ENCODE measurements around the gene PUM2.
"Not testable (repeated sequence)": the region's sequence is repeated elsewhere in the genome, so short reads cannot be mapped to it uniquely, and the experiment has no call there.

The PUM2 gene

DNA sequence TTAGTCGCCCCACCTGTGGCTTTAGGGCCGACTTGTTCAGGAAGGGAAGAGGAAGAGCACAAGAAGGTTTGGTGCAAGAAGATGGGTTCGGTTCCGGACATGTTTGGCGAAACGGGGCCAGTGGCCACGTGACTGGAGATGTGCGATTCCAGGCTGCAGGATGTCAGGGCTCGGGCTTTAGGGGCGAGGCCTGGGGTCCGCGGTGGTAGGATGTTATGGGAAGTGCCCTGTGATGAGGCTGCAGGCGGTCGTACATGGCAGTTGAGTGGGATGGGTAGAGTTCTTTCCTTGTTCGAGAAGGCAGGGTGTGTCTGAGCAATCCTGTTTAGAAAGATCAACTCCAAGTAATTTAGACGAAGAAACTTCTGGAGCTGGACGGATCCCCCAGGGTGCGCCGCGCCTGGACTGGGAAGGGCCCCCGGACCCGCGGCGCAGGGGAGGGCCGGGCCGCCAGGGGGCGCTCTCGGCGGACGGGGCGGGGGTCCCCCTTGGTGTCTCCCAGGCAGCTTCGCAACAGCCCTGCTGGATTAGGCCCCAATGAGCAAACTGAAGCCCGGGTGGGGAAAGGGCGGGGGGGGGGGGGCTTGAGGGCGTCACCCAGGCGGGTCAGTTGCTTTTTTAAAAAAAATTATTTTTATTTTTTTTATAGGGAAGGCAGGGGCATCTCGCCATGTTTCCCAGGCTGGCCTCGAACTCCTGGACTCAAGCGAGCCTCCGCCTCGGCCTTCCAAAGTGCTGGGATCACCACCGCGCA lies 108.5 kb downstream of the PUM2 start:
- no peaks in the 10 kb centered on the region for H4K20me1 ChIP-seq
- peaks cover 9 to 17% (median 13%) of the 10 kb centered on the region in 11 experiments; a peak in 20 of 22 replicates for H3K36me3 ChIP-seq
- H3K27ac ChIP-seq = no peak overlapping the region
- no peak overlapping the region for H3K4me3 ChIP-seq
- TF ChIP-seq Cebpa-rat (IDR thresholded peaks at IDR 0.05) = no peak
- no peak overlapping the region for H3K4me2 ChIP-seq
- H3K4me1 ChIP-seq = no peaks in the 10 kb centered on the region
- H3K27me3 ChIP-seq = no peaks in the 10 kb centered on the region
- no peak overlapping the region for H3K9ac ChIP-seq
- peaks cover 0 to 12% (median 9%) of the 10 kb centered on the region in 11 experiments; a peak in 17 of 22 replicates for H3K9me3 ChIP-seq (replicated peaks in 1 of 11)

DNA sequence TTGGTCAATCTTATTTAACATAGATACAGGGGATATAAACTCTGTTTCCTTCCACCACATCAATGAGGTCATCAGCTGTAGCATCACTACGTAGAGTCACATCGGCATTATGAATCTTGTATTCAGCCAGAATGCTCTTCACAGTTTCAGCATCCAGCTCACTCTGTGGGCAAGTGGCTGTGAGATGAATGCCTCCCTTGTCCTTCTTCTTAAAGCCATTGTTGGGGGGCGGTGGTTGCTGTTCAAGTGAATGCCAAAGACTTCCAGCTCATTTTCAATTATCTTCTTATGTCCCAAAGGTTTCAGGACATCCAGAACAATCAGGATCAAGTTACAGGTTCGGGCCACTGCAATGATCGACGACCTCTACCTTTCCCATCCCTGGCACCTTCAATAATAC lies 110.4 kb downstream of the PUM2 start:
- not testable (repeated sequence) for H3K9ac ChIP-seq, H3K4me1 ChIP-seq, H3K27me3 ChIP-seq, H3K4me2 ChIP-seq, H4K20me1 ChIP-seq, H3K4me3 ChIP-seq, H3K27ac ChIP-seq, H3K36me3 ChIP-seq
- peaks cover 0 to 12% (median 9%) of the 10 kb centered on the region in 11 experiments; a peak in 17 of 22 replicates for H3K9me3 ChIP-seq (replicated peaks in 1 of 11)

DNA sequence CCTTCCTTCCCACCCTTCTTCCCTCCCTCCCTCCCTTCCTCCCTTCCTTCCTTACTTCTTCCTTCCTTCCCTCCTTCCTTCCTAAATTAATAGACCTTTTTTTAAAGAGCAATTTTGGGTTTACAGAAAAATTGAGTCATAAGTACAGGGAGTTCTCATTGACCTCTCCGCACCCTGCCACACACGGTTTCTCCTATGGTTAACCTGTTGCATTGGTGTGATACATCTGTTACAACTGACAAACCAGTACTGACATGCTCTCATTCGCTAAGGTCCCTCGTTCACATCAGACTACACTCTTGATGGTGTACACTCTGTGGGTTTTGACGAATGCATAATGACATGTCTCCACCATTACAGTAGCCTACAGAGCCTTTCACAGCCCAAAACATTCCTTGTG lies 114.1 kb downstream of the PUM2 start:
- no peak for TF ChIP-seq Cebpa-rat (IDR thresholded peaks at IDR 0.05)
- Histone ChIP-seq H3K4me1 (peaks cover 0 to 6% (median 0%) of the 10 kb centered on the region in 10 experiments; a peak in 2 of 20 replicates), H3K4me3 (no peak overlapping the region), H3K9ac (no peak overlapping the region), H3K36me3 (no peaks in the 10 kb centered on the region), H3K9me3 (replicated peaks in 1 of 11) (peaks cover 0 to 12% (median 9%) of the 10 kb centered on the region in 11 experiments; a peak in 17 of 22 replicates), H3K27ac (no peak overlapping the region), H3K27me3 (no peaks in the 10 kb centered on the region), H4K20me1 (no peaks in the 10 kb centered on the region), H3K4me2 (no peak overlapping the region)

DNA sequence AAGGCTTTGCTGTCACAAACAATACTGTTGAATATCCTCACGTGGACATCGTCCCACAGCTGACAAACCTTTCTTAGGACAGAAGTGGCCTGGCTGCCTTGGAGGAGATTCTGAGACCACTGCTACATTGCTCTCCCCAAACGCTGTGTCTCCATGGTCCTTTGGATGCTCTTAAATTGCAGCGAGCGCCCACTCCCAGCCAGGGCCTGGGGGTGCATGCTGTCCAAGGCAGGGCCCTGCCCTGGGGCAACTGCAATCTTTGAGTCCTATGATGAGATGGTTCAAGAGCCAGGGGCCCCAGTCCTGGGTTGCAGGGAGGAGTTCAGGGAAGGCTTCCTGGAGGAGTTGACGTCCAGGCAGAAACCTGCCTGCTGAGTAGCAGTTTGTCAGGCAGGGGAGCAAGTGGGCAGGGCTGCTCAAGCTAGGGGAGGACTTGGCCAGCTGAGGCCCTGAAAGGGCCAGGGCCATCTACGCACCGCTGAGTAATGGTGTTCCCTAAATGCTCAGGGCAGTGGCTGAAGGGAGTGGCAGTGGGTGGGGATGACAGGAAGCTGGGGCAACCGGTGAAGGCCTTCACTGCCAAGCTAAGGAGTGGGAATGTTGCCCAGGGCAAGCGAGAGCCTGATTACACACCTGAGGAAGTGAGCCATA lies 114.9 kb downstream of the PUM2 start:
- H3K4me1 ChIP-seq = peaks cover 0 to 6% (median 0%) of the 10 kb centered on the region in 10 experiments; a peak in 2 of 20 replicates
- H3K9ac ChIP-seq = no peak overlapping the region
- H3K36me3 ChIP-seq = no peaks in the 10 kb centered on the region
- H3K27ac ChIP-seq = no peak overlapping the region
- H3K9me3 ChIP-seq (replicated peaks in 1 of 11) = peaks cover 0 to 12% (median 9%) of the 10 kb centered on the region in 11 experiments; a peak in 17 of 22 replicates
- H3K27me3 ChIP-seq = no peaks in the 10 kb centered on the region
- H4K20me1 ChIP-seq = no peaks in the 10 kb centered on the region
- peak overlapping the region in 1 of 11 experiments; percentile 7; a peak in 1 of 22 replicates for H3K4me2 ChIP-seq
- no peak for TF ChIP-seq Cebpa-rat (IDR thresholded peaks at IDR 0.05)
- no peak overlapping the region for H3K4me3 ChIP-seq

DNA sequence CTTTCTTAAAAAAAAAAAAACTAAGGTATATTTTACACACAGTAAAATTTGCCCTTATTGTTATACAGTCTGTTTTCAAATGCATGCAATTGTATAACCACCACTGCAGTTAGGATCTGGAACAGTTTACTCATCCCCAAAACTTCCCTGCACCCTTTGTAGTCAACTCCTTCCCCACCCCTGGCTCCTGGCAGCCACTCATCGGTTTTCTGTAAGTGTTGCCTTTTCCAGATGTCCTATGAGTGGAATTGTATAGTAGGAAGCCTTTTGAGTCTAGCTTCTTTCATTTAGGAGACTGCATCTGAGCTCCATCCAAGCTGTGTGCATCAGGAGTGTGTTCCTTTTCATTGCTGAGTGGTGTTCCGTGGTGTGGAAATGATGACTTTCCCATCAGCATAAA lies 116.0 kb downstream of the PUM2 start:
- H3K27me3 ChIP-seq, H3K4me3 ChIP-seq: not testable (repeated sequence)

DNA sequence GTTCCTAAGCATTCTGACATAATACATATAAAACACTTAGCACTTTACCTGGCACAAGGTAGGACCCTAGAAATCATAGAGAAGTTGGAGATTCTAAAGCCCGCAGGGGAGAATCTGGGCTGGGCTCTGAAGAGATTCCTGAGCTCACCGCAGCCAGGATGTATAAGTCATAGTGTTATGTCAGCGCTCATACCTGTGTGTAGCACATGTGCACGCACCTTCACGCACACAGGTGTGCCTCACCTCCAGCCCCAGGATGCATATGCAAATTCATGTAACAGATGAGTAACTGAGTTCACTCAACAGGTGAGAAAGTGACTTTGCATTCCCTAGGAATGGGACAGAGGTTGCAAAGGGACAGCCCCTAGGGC lies 117.8 kb downstream of the PUM2 start:
- TF ChIP-seq Cebpa-rat (IDR thresholded peaks at IDR 0.05) = no peak
- Histone ChIP-seq H4K20me1 (no peaks in the 10 kb centered on the region), H3K27me3 (no peaks in the 10 kb centered on the region), H3K9me3 (replicated peaks in 1 of 11) (peaks cover 0 to 5% (median 2%) of the 10 kb centered on the region in 11 experiments; a peak in 16 of 22 replicates), H3K4me2 (no peak overlapping the region), H3K9ac (no peak overlapping the region), H3K4me3 (no peak overlapping the region), H3K4me1 (peaks cover 0 to 6% (median 0%) of the 10 kb centered on the region in 10 experiments; a peak in 2 of 20 replicates), H3K27ac (no peak overlapping the region), H3K36me3 (no peaks in the 10 kb centered on the region)

More for the DNA sequence above, 116.0 kb downstream of the PUM2 start:
- not testable (repeated sequence) for H3K36me3 ChIP-seq, H3K9ac ChIP-seq, H3K4me1 ChIP-seq, H3K27ac ChIP-seq, H4K20me1 ChIP-seq, H3K4me2 ChIP-seq
- peaks cover 0 to 12% (median 9%) of the 10 kb centered on the region in 11 experiments; a peak in 17 of 22 replicates for H3K9me3 ChIP-seq (replicated peaks in 1 of 11)

DNA sequence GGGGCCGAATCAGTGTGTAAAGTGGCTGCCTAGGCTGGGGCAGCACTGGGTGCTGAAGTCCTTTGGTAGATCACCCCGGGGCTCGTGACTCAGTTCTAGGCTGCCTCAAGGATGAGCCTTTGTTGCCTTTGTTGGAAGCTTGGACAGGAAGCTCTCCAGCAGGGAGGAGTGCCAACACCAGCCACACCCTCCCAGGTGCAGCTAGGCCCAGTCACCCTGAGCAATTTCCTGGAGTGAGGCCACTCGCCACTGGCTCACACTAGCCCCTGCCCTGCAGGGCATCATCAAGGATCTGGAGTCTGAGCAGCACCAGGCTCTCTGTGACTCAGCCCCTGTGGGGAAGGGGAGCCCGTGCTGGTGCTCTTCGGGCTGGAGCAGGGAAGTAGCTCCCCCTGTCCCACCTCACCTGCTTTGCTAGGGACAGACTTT lies 119.0 kb downstream of the PUM2 start:
- Histone ChIP-seq H4K20me1 (no peaks in the 10 kb centered on the region), H3K4me1 (peaks cover 0 to 6% (median 0%) of the 10 kb centered on the region in 10 experiments; a peak in 3 of 20 replicates), H3K9me3 (replicated peaks in 1 of 11) (no peaks in the 10 kb centered on the region), H3K27ac (no peak overlapping the region), H3K4me2 (no peak overlapping the region), H3K36me3 (no peaks in the 10 kb centered on the region), H3K27me3 (no peaks in the 10 kb centered on the region), H3K9ac (no peak overlapping the region), H3K4me3 (no peak overlapping the region)
- no peak for TF ChIP-seq Cebpa-rat (IDR thresholded peaks at IDR 0.05)

DNA sequence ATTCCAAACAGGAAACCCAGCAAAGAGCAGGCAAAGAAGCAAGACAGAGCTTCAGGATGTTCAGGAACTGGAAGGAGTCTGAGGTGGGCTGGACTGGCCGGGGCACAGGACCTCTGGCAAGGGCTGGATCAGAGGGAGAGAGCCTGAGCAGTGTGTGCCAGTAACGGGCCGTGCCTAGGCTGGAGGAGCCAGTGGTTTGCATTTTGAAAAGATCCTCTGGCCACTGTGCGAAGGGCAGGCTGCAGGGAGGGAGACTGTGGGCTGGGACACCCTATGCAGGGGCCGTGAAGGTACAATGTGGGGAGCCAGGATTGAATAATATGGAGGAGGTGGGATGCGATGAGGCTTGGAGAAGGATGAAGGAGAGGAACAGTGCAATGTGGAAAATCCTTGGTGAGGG lies 119.5 kb downstream of the PUM2 start:
- Histone ChIP-seq H3K27ac (no peak overlapping the region), H3K4me3 (no peak overlapping the region), H4K20me1 (peaks cover 0 to 2% (median 0%) of the 10 kb centered on the region in 11 experiments; a peak in 2 of 22 replicates), H3K9me3 (replicated peaks in 1 of 11) (no peaks in the 10 kb centered on the region), H3K27me3 (peaks cover 0 to 2% (median 0%) of the 10 kb centered on the region in 11 experiments; a peak in 3 of 22 replicates), H3K9ac (no peak overlapping the region), H3K4me2 (no peak overlapping the region), H3K36me3 (no peaks in the 10 kb centered on the region), H3K4me1 (peaks cover 0 to 5% (median 4%) of the 10 kb centered on the region in 10 experiments; a peak in 14 of 20 replicates)
- no peak for TF ChIP-seq Cebpa-rat (IDR thresholded peaks at IDR 0.05)

DNA sequence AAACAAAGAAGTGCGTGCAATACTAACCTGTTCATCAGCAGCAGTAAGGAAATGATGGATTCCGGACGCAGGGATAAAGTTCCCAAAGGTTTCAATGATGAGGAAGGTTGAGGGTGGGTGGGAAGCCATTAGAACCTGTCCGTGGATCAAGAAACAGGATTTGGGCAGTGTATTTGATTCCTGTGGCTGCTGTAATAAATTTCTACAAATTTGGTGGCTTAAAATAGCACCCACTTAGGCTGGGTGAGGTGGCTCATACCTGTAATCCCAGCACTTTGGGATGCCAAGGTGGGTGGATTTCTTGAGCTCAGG lies 120.6 kb downstream of the PUM2 start:
- Histone ChIP-seq H3K9ac (no peak overlapping the region), H3K27me3 (peaks cover 0 to 12% (median 0%) of the 10 kb centered on the region in 11 experiments; a peak in 6 of 22 replicates)

More for the DNA sequence above, 120.6 kb downstream of the PUM2 start:
- no peak overlapping the region for H3K4me3 ChIP-seq
- H3K9me3 ChIP-seq (replicated peaks in 1 of 11) = no peaks in the 10 kb centered on the region
- H3K4me1 ChIP-seq = peaks cover 5 to 14% (median 11%) of the 10 kb centered on the region in 10 experiments; a peak in 17 of 20 replicates
- H4K20me1 ChIP-seq = peaks cover 0 to 9% (median 0%) of the 10 kb centered on the region in 11 experiments; a peak in 2 of 22 replicates
- no peak overlapping the region for H3K4me2 ChIP-seq
- no peak overlapping the region for H3K27ac ChIP-seq
- no peak for TF ChIP-seq Cebpa-rat (IDR thresholded peaks at IDR 0.05)
- no peaks in the 10 kb centered on the region for H3K36me3 ChIP-seq

Data from BLaER1 treated with 17β-estradiol and CSF1 and Interleukin-3, amounts not matched to agents 10 nM and 100 nM (cell line).